Right ventricle myocardium superior (tissue), 1 donor: ENCODE data around the gene GPX5. TPM values are rescaled to one million over a fixed set of nuclear protein-coding genes. Genes with fewer than 3 reads are reported as not detected.
"Not testable (repeated sequence)": the region's sequence is repeated elsewhere in the genome, so short reads cannot be mapped to it uniquely, and the experiment has no call there.

ENCODE experiments used
- ATAC-seq: fragments of 200-7000 bp; cut with Tn5 transposase; one replicate; pipeline ENCODE4 v1.9.1; 2020; ENCODE audit warnings: mild to moderate bottlenecking; ENCODE audit not compliant: poor library complexity
- DNase-seq: peaks from one replicate; pipeline ENCODE4 v3.0.0-alpha.2; 2020
- intact Hi-C: fragments of 100-400 bp; cut with DNase I; formaldehyde crosslinking; loops from one replicate; pipeline ENCODE4 v1.11.2; 2022
- total RNA-seq: library from RNA; stranded (reverse); fragmentation: NEBNext Ultra II Directional; extraction: Animal tissue kit (Norgen Biotek cat#: 25700); gene quantifications from one replicate; pipeline ENCODE4 v1.2.1, GENCODE V29; 2021
- donor health status: DM: no; HTN: yes; CAD: no; lungs with severe emphysema.

GPX5 gene
- total RNA-seq, 1 donor from 2014 or later = not detected

DNA sequence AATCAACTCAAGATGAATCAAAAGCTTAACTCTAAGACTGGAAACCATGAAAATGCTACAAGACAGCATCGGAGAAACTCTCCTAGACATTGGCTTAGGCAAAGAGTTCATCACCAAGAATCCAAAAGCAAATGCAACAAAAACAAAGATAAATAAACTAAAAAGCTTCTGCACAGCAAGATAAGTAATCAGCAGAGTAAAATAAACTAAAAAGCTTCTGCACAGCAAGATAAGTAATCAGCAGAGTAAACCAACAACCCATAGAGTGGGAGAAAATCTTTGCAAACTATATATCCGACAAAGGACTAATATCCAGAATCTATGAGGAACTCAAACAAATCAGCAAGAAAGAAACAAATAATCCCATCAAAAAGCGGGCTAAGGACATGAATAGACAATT, 21.3 kb downstream of the GPX5 start:
- DNase-seq, ATAC-seq, intact Hi-C loops: not testable (repeated sequence)

DNA sequence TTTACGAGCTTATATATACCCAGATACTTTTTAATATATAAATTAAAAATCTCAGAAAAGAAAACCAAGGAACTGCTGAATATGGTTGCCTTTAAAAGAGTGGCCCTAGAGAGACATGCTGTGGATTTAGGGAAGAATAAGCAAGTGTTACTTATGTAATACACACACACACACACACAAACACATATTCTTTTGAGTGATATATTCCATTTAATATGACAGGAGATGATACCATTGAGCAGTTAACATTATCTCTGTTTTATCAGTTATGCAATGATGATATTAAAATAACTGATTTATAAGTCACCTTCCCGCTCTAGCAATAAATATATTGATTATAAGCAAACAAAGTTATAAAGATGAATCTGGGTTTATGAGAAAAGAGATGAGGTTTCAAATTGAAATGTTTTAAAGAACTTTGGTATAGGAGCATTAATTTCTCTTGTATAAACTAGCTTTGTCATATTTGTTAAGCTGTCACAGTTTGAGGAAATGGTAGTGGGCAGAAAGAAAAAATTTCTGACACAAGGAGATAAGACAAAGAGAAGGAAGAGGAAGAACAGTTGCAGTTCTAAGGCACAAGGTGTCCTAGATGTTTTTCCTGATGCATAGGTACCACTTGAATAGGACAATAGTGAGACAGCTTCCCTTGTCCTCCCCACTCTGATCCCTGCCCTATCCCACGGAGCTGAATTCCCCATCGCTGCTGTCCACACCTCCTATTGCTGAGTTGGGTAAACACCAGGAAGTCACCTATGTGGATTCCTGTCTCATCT, 26.4 kb downstream of the GPX5 start:
- intact Hi-C loops = no loop called here
- no peak for DNase-seq
- ATAC-seq = no peak

DNA sequence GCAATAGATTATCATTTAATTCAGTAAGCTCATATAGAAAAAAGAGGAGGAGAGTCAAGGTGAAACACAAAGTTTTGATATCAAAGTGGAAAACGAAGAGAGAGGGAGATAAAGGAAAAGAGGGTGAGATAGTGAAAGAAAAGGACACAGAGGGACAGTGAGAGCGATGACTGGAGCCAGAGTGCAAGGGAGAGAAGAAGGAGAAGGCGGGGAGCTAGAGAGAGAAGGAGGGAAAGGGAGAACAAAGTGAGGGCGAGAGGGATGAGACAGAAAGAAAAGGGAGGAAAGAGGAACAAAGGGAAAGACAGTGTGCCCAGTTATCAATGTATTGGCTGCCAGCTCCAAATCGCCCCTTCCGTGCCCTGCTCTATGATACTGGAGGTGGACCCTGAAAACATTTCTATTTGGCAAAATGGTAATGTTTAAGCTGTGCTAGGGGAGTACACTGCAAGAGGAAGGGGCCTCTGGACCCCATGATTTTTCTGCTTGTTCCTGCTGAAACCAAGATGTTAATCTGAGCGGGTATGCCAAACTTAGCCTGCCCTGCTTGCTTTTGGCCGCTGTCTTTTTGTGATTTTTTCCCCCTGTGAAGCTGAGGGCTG, 27.8 kb downstream of the GPX5 start:
- no peak for DNase-seq
- intact Hi-C loops = no loop called here
- no peak for ATAC-seq

DNA sequence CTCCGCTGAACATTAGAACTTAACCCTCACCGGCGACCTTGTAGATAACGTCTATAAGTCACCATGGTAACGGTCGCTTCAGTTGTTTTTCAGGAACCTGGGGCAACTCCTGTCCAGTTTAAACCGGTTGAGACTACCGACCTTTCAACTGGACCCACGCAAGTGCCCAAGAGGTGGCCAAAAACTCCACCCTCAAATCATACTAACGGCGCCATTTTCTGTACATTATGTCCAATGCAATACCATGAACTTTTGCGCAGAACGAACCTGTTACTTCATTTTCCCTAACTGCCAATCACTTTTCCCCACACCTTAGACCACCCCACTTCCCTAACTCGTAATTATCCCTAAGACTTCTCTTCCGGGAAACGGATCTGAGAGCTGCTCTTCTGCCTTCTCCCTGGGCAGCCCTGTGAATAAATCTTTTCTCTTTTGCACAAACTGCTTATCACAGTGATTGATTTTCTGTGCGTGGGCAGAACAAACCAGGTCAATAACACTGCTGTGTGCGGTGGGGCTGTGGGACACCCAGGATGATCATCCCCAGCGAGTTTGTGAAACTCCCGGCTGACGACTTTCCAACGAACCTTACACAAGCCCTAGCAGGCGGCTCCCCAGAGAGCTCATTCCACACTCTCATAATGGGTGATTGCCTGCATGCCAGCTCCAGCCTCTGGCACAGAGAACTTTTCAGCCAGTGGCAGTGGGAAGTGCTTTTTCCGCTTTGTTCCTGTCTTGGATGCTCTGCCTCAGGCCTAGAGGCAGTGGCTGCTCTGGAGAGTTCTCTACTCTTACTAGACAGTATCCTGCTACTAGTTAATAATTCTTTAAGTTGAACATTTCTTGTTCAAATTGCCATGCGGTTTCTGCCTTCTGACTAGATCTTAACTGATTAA, 28.6 kb downstream of the GPX5 start:
- ATAC-seq (no peak), DNase-seq (no peak)
- intact Hi-C loops = no loop called here

DNA sequence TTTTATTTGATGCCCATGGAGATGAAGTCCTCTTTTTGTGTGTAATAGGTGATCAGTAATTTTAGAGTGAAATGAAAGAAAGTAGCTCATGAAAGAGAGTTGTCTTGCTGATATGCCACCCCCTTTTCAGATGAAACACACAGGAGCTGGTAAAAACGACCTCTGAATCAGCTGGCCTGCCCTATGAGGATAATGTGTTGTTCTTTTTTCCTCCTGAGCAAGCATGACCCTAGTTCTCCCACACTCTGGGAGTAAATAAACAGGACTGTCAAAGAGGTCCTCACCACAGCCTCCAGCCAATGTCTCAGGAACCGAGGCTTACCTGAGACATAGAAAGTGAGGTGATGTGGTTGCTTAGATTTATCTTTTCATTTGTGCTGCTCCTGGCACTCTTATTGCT, 29.5 kb downstream of the GPX5 start:
- no peak for ATAC-seq
- DNase-seq = no peak
- intact Hi-C loops = no loop called here

DNA sequence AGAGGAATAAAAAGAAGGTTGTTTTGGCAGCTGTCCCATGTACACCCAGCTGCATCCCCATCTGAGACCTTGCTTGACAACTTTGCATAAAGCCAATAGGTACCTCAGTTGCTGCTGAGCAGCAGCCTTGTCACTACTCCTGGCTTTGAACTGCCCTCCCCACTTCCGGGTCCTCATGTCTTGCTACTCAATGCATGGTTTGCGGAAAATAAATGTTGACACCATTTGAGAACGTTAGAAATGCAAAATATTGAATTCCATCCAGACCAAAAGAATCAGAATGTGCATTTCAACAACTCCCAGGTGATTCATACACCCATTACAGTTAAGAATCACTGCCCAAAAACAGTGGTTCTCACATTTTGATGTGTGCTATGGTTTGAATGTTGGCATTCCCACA, 32.9 kb downstream of the GPX5 start:
- intact Hi-C loops = no loop called here
- DNase-seq (no peak), ATAC-seq (no peak)

DNA sequence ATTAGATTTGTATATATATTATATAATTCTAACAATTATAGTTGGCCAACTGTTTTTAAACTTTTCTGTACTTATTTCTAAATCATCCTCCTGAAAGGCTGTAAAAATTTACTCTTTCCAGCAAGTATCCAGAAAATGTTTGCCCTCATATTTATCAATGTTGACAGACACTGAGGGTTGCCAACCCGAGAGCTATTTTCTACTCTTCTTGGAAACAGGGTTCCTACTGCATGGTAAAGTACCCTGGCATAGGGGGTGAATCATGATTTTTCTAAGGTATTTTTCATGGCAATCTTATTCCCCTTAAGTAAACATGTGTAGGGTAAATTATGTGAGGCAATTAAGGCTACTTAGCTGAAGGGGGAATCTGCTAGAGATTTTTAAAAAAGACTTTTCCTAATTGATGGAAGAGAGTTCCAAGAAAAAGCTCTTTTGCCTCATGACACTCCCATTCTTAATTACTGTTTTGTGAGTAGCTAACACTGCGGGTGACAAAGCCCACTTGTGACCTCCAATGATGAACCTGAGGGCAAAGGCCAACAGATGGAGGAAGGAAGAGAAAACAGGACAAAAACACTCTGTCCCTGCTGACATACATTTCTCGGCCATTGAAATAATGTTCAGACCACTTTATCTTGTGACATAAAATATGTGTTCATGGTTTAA, 37.9 kb downstream of the GPX5 start:
- ATAC-seq (no peak), DNase-seq (no peak)
- intact Hi-C loops = no loop called here

DNA sequence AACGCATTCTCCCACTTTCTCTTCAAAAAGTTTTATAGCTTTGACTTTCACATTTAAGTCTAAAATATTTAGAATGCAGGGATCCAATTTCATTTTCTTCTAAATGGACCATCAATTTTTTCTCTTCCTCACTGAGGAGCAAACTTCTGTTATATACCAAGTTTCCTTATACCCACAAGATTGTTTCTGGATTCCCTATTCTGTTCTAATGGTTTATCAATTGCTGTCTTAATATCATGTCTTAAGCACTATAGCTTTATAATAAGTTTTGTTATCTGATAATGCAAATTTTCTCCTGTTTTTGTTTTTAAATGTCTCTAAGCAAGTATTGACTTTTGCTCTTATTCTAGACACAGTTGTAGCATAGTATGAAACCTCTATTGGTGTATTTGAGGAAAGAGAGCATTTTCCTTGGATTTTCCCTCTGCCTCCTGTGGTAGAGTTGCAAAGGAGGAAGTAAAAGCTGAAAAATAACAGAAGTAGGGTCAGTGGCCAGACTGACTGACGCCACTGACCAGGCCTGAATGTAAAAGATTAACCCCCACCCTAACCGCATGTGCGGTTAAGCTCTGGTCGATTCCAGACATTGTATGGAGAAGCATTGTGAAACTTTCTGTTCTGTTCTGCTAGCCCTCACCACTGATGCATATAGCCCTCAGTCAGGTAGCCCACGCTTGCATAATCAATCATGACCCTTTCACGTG, 40.3 kb downstream of the GPX5 start:
- ATAC-seq (no peak), DNase-seq (no peak)
- intact Hi-C loops = no loop called here

DNA sequence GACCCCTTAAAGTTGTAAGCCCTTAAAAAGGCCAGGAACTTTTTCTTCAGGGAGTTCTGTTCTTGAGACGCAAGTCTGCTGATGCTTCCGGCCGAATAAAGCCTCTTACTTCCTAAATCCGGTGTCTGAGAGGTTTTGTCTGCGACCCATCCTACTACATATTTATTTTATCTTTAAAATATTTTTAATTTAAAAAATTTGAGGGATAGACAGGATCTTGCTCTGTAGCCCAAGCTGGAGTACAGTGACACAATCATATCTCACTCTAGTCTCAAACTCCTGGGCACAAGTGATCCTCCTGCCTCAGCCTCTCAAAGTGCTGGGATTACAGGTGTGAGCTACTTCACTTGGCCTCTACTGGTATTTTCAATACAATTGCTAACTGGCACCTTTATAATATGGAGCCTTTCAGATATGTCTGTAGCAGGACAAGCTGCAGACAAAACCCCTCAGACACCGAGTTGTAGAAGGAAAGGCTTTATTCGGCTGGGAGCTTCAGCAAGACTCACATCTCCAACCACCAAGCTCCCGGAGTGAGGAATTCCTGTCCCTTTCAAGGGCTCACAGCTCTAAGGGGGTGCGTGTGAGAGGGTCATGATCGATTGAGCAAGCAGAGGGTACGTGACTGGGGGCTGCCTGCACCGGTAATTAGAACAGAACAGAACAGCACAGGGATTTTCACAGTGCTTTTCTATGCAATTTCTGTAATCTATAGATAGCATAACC, 41.0 kb downstream of the GPX5 start:
- intact Hi-C loops = no loop called here
- ATAC-seq = no peak
- DNase-seq = no peak

DNA sequence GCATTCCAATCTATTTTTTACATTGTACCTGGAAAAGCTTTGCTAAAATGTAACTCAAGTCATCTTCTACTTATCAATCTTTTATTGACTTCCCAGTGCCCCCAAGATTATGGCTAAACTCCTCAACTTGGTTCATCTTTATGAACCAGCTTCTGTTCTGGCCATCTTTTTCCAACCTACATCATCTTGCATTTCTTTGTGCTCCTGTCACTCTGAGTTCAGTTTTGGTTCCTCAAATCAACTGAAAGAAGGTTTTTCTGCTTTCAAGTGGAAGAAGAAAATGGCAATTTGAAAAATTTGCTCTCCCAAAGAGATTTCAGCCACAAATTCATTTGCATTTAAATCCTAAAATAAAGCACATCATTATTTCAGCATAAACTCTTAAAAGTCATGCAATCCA, 41.8 kb downstream of the GPX5 start:
- no peak for ATAC-seq
- no peak for DNase-seq
- intact Hi-C loops = no loop called here

DNA sequence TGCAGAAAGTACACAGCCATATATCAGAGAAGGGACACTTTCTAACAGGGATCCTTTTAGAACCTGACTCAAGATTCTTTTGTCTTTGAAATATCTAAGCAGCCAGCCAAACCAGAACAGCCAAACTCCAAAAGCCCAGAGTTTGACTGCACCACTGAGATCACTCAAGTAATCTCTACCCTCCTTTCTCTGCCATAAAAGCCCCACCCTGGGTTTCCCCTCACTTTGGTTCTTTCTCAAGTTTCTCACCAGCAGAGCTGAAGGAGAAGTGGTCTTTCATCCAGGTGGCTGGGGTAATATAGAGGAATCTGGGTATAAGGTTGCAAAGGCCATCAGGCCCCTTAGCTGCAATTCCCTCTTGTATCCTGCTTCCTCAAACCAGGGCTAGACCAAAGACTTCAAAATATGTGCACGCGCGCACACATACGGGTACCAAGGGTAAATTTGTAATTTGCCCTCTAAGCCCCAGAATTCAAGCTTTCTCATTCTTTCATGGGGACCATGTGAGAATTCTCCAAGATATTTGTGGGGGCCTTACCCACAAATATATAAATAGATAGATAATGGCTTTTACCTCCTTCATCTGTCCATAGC, 42.9 kb downstream of the GPX5 start:
- intact Hi-C loops = no loop called here
- ATAC-seq = no peak
- no peak for DNase-seq

DNA sequence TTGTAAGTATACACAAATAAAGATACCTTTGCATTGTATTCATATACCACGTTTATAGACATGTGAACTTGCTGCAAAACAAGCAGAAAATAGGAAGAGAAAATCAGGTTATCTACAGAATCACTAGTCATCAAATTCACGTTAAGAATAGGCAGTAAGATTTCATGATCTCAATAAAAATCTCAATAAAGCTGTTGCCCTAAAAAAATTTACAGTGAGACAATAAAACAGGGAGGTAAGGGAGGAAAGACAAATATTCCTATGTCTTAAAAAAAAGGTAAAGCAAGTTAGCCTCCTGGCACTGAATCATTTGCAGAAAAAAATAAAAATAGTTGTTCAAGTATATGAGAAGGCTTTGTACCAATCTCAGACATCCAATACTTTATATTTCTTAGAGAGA, 44.1 kb downstream of the GPX5 start:
- intact Hi-C loops = no loop called here
- ATAC-seq = no peak
- no peak for DNase-seq

DNA sequence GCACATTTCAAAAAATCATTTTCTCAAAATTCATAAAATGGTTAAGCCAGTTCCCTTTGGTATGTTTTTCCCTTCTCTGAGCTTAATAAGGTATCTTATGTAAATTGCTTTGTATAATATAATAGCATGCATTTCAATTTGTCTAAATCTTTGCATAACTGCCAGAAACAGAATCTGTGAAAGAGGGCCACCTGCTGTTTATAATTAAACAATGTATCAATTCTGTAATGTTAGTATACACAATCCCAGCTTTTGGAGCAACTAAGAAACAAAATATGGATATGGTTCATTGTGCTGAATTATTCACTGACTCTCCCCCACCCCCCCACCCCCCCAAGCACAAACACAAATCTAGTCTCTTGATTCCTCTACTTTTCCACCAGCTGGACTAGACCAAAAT, 54.8 kb downstream of the GPX5 start:
- no peak for ATAC-seq
- intact Hi-C loops = no loop called here
- no peak for DNase-seq

DNA sequence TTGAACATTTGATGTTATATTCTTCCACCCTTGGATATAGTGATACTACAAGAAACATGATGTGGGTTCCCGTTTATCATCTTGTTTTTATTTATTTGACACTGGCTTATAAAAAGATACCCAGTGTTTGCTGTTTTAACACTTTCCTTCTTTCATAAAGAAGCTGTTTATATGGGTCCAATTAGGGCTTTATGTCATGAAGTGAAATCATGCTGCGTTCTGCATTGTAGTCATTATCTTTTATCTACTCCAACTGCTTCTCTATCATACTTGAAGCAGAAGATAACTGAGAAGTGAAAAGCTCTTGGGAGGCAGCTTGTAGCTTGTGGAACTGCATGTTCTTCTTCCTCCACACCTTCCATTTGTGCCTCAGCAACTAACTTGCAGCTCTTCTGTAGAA, 57.8 kb downstream of the GPX5 start:
- DNase-seq (no peak), ATAC-seq (no peak)
- intact Hi-C loops = no loop called here
